Activated naive CD4-positive, alpha-beta T cell treated with anti-CD3 and anti-CD28 coated beads, Interleukin-2, amount 50 U/mL, for 16 hours (primary cell): ENCODE measurements around the gene LIME1.

ENCODE experiments used
- DNase-seq: peaks from one replicate; pipeline ENCODE4 v3.0.0-alpha.2; 2020

LIME1 gene

DNA sequence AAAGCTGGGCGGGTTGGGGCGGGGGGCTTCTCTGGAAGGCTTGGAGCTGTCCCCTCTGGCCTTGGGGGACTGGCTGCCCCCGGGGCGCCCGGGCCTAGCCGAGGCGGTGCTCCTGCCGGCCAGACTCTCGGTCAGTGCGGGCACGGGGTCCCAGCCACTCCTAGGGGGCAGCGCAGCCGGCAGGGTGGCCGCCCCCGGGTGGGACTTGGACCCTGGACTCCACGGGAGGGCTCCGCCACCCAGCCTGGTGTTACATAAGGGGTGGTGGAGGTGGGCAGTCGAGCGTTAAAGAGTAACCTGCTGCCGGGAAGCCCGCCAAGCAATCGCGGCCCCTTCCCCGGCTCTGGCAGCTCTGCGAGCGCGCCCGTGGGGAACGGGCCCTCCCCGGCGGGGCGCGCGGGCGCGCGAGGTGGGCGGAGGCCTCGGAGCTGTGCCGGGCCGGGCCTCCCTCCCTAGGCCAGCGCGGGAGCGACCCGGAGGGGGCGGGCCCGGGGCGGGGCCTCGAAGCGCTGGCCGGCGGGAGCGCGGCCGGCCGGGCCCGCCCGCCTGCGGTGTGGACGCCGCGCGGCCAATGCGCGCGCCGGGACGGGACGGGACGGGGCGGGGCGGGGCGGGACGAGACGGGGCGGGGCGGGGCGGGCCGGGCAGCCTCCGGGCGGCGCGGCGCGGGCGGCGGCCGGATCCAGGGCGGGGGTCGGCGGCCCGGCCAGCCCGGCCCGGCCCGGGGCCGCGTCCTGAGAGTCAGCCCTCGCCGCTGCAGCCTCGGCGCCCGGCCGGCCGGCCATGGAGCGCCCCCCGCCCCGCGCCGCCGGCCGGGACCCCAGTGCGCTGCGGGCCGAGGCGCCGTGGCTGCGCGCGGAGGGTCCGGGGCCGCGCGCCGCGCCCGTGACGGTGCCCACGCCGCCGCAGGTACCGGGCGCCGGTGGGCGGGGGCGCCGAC is 2.9 kb downstream of the LIME1 start, which contains the start of gene SLC2A4RG:
Gene SLC2A4RG, plus strand, starts transcription at position 647 of the 940 bp plus-strand sequence. Its CDS starts 137 bp downstream, at position 784.
- peak; percentile 60 for DNase-seq

DNA sequence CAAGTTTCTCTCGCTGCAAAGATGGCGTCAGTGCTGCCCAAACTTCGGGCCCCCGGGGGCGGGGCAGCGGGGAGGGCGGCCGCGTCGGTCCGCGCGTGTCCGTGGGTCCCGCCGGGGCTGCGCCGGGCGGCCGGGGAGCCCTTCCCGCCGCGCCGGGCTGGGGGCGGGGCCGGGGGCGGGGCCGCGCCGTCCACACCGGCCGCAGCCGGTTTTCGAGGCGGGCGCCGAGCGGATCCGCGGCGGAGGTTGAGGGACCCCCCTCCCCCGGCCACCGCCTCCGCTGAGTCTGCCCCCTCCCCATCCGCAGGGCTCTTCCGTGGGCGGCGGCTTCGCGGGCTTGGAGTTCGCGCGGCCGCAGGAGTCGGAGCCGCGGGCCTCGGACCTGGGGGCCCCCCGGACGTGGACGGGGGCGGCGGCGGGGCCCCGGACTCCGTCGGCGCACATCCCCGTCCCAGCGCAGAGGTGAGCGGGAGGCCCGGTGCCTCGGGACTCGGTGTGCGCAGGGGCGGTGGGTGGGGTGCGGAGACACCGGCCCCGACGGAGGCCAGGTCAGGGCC is 3.7 kb downstream of the LIME1 start:
- no peak for DNase-seq

DNA sequence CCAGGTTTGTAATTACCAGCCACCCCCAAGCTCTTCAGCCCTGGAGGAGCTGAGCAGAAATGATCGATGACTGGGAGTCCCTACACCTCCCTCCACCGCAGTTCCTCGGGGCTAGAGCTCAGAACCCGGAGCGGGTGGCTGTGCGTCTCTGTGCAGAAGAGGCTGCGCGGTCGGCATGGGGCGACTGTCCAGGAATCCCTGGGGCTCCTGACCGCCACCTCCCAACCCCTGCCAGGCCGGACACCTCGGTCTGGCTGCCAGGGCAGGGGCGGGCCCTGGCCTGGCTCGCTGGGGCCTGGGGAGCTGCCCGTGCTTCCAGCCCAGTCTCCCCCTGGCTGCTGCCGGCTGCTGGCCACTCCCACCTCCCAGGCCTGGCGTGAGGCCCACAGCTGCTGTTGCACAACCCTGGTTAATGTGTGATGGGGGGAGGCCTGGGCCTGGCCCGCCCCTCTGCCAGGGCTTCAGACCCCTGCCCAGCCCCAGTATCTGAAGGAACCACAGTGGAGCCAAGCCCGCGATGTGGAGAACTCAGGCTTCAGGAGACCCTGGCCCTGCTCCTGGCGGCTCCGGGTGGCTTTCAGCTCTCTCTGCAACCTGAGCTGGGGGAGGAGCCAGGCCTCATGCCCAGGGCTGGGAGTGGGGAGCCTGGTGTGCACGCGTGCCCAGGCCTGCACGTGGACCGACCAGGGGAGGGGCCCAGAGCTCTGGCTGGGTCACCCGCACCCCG is 4.3 kb downstream of the LIME1 start:
- no peak for DNase-seq

DNA sequence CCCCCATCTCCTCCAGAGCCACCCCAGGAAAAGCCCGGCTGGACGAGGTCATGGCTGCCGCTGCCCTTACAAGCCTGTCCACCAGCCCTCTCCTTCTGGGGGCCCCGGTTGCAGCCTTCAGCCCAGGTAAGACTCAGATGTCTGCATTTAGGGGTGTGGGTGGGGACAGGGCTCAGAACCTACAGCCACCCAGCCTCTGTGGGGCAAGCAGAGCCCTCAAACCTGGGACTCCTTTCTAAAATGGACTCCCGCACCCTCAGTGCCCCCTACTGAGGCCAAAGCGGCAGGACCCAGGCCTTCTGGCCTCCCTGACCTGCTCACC is 4.9 kb downstream of the LIME1 start:
- no peak for DNase-seq

DNA sequence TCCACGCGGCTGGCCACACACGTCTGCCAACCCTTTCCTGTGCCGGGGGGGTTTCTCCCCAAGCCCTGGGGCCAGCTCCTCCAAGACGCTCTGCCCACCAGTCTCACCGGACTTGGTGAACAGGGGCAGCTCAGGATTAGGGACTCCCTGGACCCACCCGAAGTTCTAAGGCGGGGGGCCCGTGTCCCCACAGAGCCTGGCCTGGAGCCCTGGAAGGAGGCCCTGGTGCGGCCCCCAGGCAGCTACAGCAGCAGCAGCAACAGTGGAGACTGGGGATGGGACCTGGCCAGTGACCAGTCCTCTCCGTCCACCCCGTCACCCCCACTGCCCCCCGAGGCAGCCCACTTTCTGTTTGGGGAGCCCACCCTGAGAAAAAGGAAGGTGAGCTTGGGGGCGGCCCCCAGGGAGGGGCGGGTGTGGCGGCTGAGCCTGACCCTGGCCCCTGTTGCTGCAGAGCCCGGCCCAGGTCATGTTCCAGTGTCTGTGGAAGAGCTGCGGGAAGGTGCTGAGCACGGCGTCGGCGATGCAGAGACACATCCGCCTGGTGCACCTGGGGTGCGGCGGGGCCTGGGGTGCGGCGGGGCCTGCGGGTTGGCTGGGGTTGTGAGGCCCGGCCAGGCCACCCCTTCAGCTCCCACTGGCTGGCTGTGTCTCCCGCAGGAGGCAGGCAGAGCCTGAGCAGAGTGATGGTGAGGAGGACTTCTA is 5.4 kb downstream of the LIME1 start:
- DNase-seq: no peak

DNA sequence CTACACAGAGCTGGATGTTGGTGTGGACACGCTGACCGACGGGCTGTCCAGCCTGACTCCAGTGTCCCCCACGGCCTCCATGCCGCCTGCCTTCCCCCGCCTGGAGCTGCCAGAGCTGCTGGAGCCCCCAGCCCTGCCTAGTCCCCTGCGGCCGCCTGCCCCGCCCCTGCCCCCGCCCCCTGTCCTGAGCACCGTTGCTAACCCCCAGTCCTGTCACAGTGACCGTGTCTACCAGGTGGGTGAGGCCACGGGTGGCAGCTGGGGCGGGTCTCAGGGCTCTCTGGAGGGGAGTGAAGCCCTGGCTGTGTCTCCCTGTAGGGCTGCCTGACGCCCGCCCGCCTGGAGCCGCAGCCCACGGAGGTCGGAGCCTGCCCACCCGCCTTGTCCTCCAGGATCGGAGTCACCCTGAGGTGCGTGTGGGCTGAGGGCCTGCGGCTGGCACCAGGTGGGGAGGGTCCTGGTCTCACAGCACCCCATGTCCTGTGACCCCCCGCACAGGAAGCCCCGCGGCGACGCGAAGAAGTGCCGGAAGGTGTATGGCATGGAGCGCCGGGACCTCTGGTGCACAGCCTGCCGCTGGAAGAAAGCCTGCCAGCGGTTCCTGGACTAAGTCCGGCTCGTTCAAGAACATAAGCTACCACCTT is 6.0 kb downstream of the LIME1 start:
- DNase-seq: no peak

DNA sequence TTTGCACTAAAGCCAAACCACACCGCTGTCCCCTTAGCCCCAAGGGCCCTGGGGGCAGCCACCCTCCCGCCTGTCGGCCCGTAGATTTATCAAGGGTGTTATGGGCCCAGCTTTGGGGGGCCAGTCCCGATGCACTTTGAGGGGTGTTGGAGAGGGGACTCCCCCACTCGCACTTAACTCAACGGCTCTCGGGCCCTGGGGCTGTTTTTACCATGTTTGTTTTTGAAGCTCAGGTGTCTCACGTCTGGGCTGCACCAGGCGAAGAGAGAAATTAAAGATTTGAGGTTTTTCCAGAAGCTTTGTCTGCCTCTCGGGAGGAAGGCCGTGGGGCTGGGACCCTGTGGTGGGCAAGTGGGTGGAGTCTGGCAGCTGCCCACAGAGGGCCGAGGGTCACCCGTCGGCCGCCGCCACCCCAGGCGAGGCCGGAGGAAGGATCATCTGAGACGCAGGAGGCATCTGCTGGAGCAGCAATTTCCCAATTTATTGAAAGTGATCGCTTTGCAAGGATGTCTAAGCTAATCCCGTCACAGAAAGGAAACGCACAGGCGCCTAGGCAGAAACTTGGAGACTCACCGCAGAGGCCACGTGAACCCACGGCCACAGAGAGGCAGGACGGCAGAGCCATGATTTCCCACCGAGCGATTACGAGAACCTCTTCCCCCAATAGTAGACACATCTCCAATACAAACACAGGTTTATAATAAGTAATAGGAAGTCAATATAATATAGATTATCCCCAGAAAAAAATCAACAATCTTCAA is 6.9 kb downstream of the LIME1 start:
- no peak for DNase-seq

DNA sequence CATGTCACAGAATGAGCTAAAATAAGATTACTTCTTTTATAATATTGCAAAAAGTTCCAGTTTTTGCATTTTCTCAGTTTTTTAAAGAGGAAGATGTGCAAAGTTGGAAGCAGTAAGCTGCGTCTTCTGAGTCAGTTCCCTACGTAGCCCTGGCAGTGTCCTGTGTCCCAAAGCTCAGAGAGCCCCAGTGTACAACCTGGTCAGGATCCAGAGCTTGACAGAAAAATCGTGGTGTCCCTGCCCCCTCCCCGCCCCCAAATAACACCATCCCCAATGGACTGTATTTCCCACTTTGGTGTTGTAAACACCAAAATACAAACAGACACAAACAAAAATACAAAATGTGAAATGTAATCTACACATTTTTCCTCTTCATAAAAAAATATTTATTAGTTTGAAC is 7.7 kb downstream of the LIME1 start:
- no peak for DNase-seq

DNA sequence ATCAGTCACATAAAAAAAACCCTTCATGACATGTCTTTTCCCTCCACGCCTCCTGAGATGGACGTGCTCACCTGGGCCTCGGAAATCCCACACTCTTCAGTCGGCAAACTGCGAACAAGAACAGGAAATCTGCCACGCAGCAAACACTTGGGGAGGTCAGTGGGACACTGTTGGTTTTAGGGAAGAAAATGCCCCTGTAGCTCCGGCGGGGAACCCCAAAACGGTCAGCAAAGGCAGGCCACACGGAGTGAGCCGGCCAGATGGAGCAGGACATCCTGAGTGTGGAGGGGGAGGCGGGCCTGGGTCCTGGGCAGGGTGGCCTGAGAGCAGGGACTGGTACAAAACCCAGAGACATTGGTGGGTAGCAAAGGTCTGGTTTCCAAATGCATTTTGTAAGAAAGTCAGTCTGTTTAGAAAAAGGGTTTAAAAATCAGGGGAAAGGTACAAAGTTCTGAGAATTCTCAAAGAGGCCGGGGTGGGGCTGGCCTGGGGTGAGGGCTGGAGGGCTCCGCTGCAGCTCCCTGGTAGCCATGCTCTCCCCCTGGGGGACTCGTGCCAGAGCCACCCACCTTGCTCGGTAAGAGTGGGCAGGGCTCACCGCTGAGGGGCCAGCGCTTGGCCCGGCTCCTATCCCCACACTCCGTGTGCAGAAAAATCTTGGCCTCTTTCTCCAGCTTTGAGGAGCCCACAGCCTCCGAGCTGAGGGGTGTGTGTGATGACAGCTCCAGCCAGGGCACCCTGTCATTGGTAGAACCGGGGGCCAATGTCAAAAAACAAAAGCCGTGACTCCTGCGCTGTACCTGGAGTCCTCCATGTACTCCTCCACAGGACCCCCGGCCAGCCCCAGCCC is 8.3 kb downstream of the LIME1 start:
- DNase-seq: no peak

DNA sequence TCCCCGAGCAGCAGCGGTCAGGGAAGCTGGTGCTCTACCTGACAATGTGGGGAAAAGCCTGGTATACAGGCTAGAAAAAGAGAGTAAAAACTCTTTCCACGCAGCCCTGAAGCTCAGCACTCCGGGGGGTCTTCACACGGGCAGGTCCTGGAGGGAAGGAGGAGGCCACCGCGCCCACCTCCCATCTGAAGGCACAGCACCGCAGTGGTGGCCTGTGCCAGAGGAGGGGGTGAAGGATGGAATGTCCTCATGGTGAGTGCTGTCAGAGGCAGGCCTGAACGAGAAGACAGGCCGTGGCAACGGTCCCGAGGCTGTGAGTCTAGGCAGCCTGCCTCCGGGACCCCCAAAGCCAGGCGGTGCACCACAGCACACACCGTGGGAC is 9.0 kb downstream of the LIME1 start:
- DNase-seq: no peak

DNA sequence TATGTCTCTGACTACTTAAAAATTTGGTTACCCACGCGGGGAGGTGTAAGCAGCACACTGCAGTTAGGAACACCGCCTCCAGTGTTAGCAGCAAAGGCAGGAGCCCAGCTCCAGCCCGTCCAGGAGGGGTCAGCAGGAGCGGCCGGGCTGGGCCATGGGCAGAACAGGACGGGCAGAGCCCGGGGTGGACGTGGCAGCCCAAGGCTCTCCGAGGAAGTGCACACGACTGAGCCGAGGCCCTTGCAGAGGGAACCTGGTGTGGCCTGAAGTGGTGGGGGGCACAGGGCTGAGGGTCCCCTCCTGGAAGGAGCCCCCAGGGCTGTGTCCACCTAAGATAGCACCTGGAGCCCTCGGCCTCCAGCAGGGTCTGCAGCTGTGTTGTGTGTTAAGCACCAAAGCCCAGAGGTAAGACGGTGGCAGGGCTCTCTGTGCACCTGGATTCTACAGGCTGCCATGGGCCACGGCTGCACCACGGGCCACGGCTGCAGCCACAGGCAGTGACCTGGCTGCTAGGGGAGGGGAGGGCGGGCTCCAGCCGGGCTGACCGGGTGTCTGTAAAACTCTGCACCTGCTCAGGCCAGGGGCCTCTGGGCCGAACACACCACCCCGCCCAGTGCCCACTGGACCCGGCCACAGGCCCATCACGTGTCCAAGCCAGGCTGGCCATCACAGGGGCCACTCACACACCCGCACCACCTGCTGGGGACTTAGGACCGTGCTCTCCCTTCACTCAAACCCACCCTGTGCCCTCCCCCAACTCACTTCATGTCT is 9.7 kb downstream of the LIME1 start:
- DNase-seq: no peak

DNA sequence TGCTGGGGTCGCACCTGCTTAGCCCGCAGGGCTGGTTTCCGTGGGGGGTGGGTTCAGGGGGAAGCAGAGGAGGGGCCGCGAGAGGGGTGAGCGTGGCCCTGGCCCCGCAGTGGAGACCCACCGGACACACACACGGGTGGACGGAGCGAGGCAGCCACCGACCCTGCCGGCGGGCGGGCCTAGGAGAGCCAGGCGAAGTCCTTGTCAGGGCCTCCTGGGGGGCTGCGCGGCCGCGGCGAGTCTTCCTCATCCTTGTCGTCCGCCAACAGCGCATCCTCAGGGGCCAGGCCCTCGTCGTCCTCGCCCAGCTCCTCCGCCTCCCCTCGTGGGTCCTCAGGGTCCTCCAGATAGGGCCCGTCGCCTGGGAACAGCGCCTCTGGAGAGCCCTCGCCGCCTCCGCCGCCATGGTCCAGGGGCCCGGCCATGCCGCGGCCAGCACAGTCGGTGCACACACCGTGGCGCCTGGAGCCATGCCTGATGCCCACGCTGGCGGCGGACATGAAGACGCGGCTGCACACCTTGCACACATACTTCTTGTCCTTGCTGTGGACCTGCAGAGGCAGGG is 10.4 kb downstream of the LIME1 start:
- DNase-seq: no peak

DNA sequence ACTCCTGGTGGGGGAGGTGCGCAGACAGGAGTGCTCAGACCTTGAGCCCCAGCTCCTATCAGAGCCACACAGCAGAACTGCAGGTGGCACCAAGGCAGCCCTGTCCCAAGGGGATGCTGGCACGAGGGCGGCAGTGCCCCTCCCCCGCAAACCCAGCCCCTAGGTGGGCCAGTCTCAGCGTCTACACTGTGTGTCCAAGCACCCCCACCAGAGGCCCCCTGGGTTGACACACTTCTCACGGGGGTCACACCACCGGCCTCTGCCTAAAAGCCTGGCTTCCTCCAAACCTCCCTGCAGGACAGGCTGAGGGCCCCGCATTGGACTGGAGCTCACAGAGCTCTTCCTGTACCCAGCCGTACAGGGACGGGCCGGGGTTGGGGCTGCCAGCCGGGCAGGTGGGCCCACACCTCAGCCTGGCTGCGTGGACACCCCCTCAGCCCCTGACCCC is 11.2 kb downstream of the LIME1 start:
- DNase-seq: no peak

DNA sequence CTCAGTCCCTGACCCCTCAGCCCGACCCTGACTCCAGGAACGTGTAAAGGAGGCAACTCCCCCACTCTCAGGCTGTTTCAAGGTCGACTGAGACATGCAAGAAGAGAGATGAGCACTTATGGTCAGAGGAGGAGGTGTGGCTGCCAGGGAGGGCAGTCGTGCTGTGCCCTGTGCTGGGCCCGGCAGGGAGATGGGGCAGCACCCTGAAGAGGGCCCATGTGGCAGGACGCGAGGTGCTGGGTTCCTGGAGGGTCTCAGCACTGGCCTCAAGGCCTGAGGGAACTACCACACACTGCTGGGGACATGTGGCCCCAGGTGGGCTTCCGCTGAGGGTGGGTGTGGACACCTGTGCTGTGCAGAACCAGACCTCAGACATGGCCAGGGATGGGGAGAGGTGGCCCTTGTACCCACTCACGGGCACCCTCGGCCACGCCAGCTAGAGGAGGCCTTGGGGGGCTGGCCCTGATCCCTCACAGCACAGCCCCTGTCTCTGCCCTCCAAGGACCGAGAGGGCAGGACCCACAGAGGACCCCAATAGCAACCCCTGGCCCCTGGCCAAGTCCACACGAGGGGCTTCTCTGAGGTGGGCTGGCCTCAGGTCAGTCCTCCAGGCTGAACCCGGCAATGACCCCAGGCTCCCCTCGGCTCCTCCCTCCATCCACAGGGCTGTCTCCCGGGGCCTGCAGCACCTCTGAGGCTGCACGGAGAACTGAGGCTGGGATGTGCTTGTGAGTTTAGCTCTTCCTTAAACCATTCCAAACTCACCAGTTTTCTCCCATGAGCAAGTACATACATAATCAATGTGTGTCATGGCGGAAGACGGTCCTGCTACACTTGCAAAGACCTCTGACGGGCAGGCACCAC is 11.8 kb downstream of the LIME1 start:
- DNase-seq: no peak

DNA sequence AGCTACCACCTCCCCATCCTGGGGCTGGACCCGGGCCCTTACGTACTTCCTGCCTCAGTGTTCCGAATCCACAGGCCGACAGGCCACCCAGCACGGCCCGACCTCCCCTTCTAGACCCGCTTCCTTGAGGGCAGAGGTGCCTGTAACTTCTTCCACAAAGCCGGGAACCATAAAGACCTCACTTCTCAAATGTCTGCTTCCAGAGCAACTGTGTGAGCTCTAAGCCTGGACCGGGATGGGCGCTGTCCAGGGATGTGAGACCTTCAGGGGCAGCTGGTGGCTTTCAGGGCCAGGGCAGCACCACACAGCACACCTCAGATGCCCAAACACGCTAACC is 12.4 kb downstream of the LIME1 start:
- no peak for DNase-seq

DNA sequence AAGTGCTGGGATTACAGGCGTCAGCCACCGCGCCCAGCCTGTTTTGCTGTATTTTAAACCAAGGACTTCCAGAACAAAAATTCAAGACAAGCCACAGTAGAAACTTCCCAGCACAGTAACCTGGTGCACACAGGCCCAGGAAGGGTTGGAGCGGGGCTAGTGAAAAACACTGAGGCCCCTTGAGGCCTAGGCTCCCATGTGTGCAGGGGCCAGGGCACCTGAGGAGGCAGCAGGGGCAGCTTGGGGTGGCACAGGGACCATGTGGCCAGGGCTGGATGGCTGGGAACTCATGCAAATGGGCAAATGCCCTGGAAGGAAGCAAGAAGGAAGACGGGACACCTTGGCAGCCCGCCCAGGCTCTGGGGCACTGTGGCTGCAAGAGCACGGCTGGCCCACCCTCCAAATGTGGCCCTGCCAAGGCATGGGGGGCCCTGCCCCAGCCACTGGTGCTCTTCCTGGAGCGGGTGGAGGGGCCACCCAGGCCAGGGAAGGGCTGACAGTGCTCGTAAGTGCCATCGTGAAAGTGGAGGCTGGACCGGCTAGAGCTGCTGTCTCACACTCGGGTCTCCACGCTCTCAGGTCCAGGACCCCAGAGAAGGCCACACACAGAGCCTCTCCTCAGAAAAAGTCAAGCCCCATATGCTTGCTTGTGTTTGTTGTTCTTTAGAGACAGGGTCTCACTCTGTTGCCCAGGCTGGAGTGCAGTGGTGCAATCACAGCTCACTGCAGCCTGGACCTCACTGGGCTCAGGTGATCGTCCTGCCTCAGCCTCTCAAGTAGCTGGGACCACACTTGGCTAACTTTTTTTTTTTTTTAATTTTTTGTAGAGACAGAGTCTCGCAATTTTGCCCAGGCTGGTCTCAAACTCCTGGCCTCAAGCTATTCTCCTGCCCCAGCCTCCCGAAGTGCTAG is 13.4 kb downstream of the LIME1 start:
- DNase-seq: no peak

DNA sequence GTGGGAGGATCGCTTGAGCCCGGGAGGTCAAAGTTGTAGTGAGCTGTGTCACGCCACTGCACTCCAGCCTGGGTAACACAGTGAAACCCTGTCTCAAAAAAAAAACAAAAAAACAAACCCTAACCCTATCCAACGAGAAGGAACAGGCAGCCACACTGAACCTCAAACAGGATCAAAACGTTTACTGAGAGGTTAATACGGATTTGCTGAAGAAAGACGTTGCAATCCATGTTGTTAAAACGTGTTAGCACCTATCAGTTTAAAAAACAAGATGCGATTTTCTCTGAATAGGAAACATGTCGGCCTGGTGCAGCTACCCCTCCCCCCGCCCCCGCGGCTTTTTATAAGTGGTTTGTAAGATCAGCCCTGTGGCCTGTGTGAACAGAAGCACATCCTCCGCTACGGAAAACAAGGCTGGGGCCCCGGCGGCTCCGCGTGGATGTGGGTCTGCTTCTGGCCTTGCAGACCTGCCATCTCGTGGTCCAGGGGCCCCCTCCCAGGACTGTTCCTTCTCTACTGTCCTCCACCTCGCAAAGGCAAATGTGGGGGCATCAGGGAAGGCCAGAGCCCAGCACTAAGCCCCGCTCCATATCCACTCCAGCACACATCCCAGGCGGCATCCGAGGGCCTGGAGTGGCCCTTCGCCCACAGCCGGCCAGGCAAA is 14.5 kb downstream of the LIME1 start:
- peak; percentile 61 for DNase-seq
